Mucosa of stomach (tissue), 1 donor: ENCODE data around the gene PCSK5.

Experiments
- H3K27me3 ChIP-seq: one replicate; pipeline ENCODE4 v1.7.0; 2013; ENCODE audit warnings: mild to moderate bottlenecking, low read length; ENCODE audit not compliant: control insufficient read depth, insufficient read depth
- H3K36me3 ChIP-seq: one replicate; pipeline ENCODE4 v1.7.0; 2013; ENCODE audit warnings: low read length; ENCODE audit not compliant: control insufficient read depth, insufficient read depth
- H3K4me1 ChIP-seq: one replicate; pipeline ENCODE4 v1.7.0; 2013; ENCODE audit warnings: mild to moderate bottlenecking, low read length; ENCODE audit not compliant: control insufficient read depth, insufficient read depth
- H3K4me3 ChIP-seq: one replicate; pipeline ENCODE4 v1.7.0; 2013; ENCODE audit warnings: low read length
- H3K9ac ChIP-seq: one replicate; pipeline ENCODE4 v1.7.0; 2013; ENCODE audit warnings: mild to moderate bottlenecking, low read length, moderate library complexity
- H3K9me3 ChIP-seq: one replicate; pipeline ENCODE4 v1.7.0; 2013; ENCODE audit warnings: mild to moderate bottlenecking, low read length, moderate library complexity; ENCODE audit not compliant: control insufficient read depth
- donor health status: Pancreatic carcinoma.

PCSK5 gene

GRCh38 chr9:76194896-76195295 lies 304.4 kb downstream of the PCSK5 start:
- no peaks in the 10 kb centered on the region for H3K36me3 ChIP-seq
- H3K9me3 ChIP-seq: no peaks in the 10 kb centered on the region
- no peaks in the 10 kb centered on the region for H3K27me3 ChIP-seq
- H3K4me3 ChIP-seq: no peak overlapping the region
- no peaks in the 10 kb centered on the region for H3K4me1 ChIP-seq
- H3K9ac ChIP-seq: no peak overlapping the region

DNA sequence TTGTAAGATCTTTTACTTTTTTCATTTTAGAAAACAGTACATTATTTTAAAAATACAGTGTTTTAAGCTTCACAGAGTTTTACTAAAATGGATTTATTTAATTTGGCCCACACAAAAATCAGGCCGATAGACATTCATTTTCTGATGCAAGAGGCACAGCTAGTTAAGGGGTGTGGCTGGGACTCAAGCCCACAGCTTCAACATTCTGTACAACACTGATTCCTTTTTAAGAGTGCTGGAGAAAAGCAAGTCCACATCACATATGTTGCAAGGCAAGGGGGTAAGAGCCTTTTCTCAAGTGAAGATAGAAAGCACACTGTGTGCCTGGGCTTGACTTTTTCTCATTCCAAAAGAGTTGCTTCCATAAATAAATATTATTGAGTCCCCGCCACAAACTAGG lies 307.9 kb downstream of the PCSK5 start:
- H3K4me3 ChIP-seq: no peak overlapping the region
- H3K9me3 ChIP-seq: no peaks in the 10 kb centered on the region
- H3K36me3 ChIP-seq: no peaks in the 10 kb centered on the region
- H3K9ac ChIP-seq: no peak overlapping the region
- no peaks in the 10 kb centered on the region for H3K4me1 ChIP-seq
- no peaks in the 10 kb centered on the region for H3K27me3 ChIP-seq

DNA sequence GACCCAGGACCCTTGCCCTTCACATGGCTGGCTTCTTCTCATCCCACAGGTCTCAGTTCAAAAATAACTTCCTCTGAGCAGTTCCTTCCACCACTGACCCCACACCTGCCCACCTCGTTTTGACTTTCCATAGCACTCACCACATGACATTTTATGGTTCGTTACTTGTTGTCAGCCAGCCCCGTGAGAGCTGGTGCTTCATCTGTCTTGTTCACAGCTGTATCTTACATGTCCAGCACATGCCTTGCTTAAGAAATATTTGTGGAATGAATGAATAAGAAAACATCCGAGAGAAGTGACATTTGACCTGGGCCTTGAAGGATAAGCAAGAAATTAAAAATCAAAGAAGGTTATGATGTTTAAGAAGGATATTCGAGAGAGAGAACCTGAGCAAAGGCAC lies 309.8 kb downstream of the PCSK5 start:
- no peaks in the 10 kb centered on the region for H3K4me1 ChIP-seq
- no peak overlapping the region for H3K4me3 ChIP-seq
- no peaks in the 10 kb centered on the region for H3K36me3 ChIP-seq
- no peaks in the 10 kb centered on the region for H3K9me3 ChIP-seq
- no peaks in the 10 kb centered on the region for H3K27me3 ChIP-seq
- no peak overlapping the region for H3K9ac ChIP-seq

DNA sequence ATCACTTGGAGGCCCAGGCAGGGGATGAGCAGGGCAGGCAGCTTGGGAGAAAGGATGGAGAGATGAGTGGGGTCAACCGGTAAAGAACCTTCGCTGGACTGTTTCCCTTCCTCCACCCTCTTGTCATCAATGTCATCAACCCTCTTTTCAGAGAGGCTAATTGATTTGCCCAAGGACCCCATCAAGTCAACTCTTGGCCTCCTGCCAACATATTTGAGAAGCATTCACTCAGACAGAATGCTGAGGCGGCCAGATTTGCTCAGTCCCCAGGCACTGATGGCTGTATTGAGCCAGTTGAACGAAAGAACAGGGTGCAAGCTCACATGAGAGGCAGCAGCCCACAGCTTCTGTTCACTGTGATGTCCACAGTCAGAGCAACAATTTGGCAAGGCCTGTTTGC lies 310.3 kb downstream of the PCSK5 start:
- Histone ChIP-seq H3K4me3 (no peak overlapping the region), H3K4me1 (no peaks in the 10 kb centered on the region), H3K9ac (no peak overlapping the region), H3K36me3 (no peaks in the 10 kb centered on the region), H3K27me3 (no peaks in the 10 kb centered on the region), H3K9me3 (no peaks in the 10 kb centered on the region)

DNA sequence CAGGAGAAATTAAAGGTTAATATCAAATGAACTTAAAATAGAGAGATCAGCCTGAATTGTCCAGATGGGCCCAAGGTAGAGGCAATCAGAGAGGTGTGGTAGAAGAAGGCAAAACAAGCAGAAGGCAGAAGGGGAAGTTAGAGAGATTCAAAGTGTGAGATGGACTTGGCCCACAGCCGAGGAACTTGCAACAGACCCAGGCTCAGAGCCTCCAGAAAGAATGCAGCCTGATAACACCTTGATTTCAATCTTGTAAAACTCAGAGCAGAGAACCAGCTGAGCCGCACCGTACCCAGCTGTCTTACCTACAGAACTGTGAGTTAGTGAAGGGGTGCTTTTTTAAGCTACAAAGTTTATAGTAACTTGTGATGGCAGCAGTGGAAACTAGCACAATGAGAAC lies 312.9 kb downstream of the PCSK5 start:
- no peaks in the 10 kb centered on the region for H3K36me3 ChIP-seq
- no peak overlapping the region for H3K4me3 ChIP-seq
- no peaks in the 10 kb centered on the region for H3K4me1 ChIP-seq
- H3K9me3 ChIP-seq: no peaks in the 10 kb centered on the region
- no peaks in the 10 kb centered on the region for H3K27me3 ChIP-seq
- no peak overlapping the region for H3K9ac ChIP-seq

- Histone ChIP-seq H3K4me3 (no peak overlapping the region), H3K36me3 (no peaks in the 10 kb centered on the region), H3K9me3 (no peaks in the 10 kb centered on the region), H3K4me1 (no peaks in the 10 kb centered on the region), H3K27me3 (no peaks in the 10 kb centered on the region), H3K9ac (no peak overlapping the region)
Observed at GRCh38 chr9:76206821-76207220, 316.3 kb downstream of the PCSK5 start.

GRCh38 chr9:76213751-76214150 lies 323.3 kb downstream of the PCSK5 start:
- no peaks in the 10 kb centered on the region for H3K9me3 ChIP-seq
- H3K9ac ChIP-seq: no peak overlapping the region
- no peak overlapping the region for H3K4me3 ChIP-seq
- no peaks in the 10 kb centered on the region for H3K4me1 ChIP-seq
- no peaks in the 10 kb centered on the region for H3K27me3 ChIP-seq
- no peaks in the 10 kb centered on the region for H3K36me3 ChIP-seq

DNA sequence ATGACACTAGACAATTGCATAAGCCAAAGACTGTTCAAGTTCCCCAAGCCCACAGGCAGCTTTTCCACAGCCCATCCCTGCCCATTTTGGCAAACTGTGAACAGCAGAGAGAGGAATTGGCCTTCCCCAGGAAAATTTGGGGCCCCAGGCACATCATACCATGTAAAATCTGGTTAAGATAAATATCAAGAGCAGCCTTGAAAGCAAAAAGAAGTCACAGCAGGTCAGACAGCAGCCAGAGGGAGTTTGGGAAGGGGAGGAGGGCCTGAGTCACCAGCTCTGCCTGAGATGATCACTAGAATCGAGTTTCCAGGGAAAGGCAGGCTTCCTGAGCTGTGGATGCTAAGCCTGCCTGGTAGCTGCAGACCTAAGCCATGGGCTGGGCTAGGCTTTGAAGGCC lies 324.6 kb downstream of the PCSK5 start:
- Histone ChIP-seq H3K36me3 (no peaks in the 10 kb centered on the region), H3K4me3 (no peak overlapping the region), H3K4me1 (no peaks in the 10 kb centered on the region), H3K27me3 (no peaks in the 10 kb centered on the region), H3K9ac (no peak overlapping the region), H3K9me3 (no peaks in the 10 kb centered on the region)

GRCh38 chr9:76216161-76216649 lies 325.7 kb downstream of the PCSK5 start:
- Histone ChIP-seq H3K27me3 (no peaks in the 10 kb centered on the region), H3K36me3 (no peaks in the 10 kb centered on the region), H3K4me3 (no peak overlapping the region), H3K9ac (no peak overlapping the region), H3K9me3 (no peaks in the 10 kb centered on the region), H3K4me1 (no peaks in the 10 kb centered on the region)

GRCh38 chr9:76218117-76218885 lies 327.8 kb downstream of the PCSK5 start:
- Histone ChIP-seq H3K9ac (no peak overlapping the region), H3K9me3 (no peaks in the 10 kb centered on the region), H3K4me1 (no peaks in the 10 kb centered on the region), H3K27me3 (no peaks in the 10 kb centered on the region), H3K4me3 (no peak overlapping the region), H3K36me3 (no peaks in the 10 kb centered on the region)

DNA sequence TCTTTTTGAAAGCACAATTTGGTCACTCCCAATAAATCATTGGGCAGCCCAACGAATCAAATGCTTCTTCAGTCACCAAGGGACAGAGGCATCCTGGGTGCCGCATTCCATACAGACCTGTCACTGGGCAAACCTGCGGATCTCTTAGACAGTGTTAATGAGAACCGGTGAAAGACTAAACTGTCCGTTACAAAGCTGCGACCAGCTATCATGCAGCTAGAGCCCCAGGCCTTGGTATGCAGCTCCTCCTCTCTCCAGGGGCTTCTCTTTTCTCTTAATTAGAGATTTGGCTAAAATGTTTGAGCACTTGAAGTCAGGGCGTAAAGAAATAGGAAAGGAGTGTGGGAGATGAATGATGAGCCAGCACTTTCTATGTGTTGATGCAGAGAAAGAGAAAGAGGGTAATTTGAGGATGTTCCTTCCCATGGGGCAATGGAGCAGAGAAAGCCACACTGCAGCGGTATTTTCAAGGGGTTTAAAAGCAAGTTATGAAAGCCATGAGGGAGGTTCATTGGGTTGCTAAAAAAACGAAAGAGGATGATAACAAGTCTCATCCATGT lies 328.5 kb downstream of the PCSK5 start:
- H3K9me3 ChIP-seq: no peaks in the 10 kb centered on the region
- no peak overlapping the region for H3K4me3 ChIP-seq
- H3K27me3 ChIP-seq: no peaks in the 10 kb centered on the region
- H3K9ac ChIP-seq: no peak overlapping the region
- no peaks in the 10 kb centered on the region for H3K36me3 ChIP-seq
- H3K4me1 ChIP-seq: no peaks in the 10 kb centered on the region

GRCh38 chr9:76219560-76220151 lies 329.2 kb downstream of the PCSK5 start:
- no peak overlapping the region for H3K4me3 ChIP-seq
- H3K27me3 ChIP-seq: no peaks in the 10 kb centered on the region
- no peaks in the 10 kb centered on the region for H3K9me3 ChIP-seq
- H3K9ac ChIP-seq: no peak overlapping the region
- no peaks in the 10 kb centered on the region for H3K36me3 ChIP-seq
- H3K4me1 ChIP-seq: no peaks in the 10 kb centered on the region
